NCI-H748 (cell line): ENCODE measurements around the gene CYP4F3.
A peak's percentile ranks its signal among the peaks of the same experiment; 100 is the strongest.
"Not testable (repeated sequence)": the region's sequence is repeated elsewhere in the genome, so short reads cannot be mapped to it uniquely, and the experiment has no call there.

Experiments
- DNase-seq: peaks from one replicate; lab custom pipeline; 2025; ENCODE audit not compliant: unreplicated experiment; lab: John Stamatoyannopoulos, UW

The CYP4F3 gene

DNA sequence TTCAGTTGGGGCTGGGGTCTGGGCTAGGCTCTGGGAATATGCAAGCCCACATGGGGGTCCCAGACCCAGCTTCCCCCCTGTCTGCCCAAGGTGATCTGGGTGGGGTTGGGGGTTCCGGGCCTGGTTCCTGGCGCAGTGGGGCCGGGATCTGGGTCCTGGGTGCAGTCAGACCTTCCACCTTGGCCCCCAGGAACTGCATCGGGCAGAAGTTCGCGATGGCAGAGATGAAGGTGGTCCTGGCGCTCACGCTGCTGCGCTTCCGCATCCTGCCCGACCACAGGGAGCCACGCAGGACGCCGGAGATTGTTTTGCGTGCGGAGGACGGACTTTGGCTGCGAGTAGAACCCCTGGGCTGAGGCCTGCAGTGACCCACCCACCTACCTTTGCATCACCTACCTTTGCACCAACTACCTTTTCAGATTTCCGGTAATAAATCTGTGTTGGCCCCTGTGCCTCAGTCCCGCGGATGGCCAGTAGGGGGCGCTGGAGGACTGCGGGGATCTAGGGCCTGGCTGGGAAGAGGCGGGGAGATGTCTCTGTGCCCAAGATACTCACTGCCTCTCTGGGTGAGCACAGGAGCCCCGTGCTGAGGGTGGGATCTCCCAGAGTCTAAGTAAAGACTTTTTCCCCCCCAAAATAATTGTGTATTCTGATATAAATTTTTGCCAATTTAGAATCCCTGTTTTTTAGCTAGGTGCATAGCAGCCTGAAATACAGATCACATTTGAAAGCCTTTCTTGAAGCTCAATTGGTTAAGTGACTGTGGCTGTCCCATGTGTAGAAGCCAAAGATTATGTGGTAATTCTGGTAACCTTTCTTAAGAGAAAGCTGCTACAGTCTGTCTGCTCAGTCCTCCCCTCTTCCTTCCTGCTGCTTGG, 11.5 kb upstream of the CYP4F3 start:
- peak; percentile 48 for DNase-seq

DNA sequence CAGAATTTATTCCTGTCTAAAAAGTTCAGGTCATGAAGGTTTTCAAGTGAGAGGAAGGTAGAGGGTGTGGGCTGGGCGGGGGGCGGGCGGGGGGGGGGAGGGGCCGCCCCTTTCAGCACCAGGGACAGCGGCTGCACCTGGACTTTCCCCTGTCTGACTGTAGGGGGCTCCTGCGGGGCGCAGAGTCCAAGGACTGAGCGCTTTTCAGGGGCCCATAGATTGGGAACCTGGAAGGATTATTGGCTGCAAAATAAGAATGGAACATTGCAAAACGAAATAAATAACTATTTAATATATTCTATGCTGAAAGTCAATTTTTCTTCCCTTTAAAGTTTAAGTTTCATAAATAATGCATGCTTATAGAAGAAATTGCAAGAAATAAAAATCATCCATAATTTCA, 8.9 kb upstream of the CYP4F3 start:
- DNase-seq, result peak; percentile 19

DNA sequence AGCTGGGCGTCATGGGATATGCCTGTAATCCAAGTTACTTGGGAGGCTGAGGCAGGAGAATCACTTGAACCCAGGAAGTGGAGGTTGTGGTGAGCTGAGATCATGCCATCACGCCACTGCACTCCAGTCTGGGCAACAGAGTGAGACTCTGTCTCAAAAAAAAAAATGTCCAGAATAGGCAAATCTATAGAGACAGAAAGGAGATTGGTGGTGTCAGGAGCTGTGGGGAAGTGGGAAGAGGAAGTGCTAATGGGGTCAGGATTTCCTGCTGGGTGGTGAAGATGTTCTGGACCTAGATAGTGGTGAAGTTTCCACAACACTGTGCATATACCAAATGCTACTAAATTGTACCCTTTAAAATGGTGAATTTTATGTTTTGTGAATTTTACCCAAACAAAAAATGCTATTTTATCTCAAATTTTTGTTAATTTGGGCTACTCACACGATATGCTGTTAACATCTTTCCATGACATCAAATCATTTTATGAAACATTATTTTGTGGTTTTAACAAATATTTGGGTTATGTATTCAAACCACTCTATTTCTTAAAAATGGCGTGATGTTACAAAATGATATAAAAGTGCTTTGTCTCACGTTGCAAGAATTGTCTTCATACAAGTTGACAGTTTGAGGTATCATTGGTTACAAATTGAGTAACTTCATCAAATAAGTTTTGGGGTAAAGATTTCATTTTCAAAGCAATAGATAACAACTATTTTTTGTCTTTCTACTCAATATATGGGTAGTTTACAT, 7.4 kb upstream of the CYP4F3 start:
- no peak for DNase-seq

DNA sequence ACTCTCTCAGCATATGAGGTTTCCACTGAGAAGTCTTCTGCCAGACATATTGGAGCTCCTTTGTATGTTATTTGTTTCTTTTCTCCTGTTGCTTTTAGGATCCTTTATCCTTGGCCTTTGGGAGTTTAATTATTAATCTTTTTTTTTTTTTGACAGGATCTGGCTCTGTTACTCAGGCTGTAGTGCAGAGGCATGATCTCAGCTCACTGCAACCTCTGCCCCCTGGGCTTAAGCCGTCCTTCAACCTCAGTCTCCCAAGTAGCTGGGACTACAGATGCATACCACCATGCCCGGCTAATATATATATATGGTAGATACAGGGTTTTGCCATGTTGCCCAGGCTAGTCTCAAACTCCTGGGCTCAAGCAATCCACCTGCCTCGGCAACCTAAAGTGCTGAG, 6.6 kb upstream of the CYP4F3 start:
- DNase-seq, result no peak

DNA sequence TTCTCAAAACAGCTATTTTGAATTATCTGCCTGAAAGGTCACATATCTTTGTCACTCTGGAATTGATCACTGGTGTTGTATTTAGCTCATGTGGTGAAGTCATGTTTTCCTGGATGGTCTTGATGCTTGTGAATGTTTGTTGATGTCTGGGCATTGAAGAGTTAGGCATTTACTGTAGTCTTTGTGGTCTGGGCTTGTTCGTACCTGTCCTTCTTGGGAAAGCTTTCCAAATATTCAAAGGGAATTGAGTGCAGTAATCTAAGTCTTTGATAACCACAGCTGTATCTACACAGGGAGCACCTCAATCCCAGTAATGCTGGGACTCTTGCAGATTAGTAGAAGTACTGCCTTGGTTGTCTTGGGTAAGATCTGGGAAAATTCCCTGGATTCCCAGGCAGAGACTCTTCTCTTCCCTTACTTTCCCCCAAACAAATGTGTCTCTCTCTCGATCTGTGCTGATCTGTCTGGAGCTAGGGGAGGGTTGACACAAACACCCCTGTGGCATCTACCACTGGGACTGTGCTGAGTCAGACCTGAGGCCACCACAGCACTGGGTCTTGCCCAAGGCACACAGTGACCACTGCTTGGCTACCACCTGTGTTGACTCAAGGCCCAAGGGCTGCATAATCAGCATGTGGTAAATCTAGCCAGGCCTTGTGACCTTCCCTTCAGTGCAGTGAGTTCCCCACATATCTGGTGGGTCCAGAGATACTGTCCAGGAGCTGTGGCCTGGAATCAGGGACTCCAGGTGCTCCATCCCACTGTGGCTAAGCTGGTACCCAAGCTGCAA, 5.5 kb upstream of the CYP4F3 start:
- no peak for DNase-seq

DNA sequence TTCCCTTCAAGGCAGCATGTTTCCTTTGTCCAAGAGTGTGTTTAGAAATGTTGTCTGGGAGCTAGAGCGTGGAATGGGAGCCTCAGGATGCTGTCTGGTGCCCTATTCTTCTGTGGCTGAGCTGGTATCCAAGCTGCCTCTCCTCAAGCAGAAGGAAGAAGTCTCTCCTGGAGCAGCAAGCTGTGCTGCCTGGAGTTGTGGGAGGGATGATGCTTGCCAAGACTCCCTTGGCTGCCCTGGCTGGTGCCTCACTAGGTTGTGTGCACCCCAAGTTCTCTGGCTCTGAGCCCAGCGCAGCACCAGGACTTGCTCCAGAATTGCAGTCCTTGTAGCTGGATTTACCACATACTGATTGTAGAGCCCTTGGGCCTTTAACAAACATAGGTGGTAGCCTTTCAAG, 4.7 kb upstream of the CYP4F3 start:
- no peak for DNase-seq

DNA sequence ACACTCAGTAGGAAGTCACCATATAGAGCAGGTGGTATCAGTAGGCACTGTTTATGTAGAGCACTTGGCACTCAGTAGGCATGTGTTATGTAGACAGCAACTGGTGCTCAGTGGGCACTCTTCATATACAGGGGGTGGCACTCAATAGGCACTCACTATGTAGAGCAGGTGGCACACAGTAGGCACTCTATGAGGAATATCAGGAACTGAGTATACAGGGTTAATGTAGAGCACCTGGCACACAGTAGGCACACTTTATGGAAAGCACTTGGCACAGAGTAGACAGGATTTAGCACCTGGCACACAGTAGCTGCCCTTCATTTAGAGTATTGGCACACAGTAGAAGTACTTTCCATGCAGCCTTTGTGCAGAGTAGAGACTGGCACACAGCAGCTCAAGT, 1.1 kb upstream of the CYP4F3 start:
- DNase-seq, result no peak

DNA sequence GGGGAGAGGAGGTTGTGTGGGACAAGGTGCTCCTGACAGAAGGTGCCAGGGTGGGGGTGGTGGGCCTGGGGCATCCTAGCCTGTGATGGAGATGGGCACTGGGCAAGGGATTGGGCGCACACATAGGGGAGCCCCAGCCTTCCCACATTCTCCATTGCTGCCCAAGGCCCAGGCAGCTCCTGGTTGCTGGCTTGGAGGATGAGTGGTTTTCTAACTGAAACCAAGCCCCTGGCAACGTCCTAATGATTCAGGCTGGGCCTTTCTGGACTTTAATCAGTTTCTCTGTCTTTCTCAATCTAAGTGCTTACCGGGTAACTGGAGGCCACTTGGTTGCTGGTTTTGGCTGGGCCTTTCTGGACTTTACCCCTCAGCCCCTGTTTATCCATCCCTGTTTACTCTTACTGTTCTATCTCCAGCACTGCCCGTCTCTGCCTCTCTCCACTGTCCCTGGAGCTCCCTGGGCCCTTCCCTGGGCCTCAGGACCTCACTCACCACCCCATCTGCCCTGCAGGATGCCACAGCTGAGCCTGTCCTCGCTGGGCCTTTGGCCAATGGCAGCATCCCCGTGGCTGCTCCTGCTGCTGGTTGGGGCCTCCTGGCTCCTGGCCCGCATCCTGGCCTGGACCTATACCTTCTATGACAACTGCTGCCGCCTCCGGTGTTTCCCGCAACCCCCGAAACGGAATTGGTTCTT, 354 bp downstream of the CYP4F3 start:
- DNase-seq, result no peak

DNA sequence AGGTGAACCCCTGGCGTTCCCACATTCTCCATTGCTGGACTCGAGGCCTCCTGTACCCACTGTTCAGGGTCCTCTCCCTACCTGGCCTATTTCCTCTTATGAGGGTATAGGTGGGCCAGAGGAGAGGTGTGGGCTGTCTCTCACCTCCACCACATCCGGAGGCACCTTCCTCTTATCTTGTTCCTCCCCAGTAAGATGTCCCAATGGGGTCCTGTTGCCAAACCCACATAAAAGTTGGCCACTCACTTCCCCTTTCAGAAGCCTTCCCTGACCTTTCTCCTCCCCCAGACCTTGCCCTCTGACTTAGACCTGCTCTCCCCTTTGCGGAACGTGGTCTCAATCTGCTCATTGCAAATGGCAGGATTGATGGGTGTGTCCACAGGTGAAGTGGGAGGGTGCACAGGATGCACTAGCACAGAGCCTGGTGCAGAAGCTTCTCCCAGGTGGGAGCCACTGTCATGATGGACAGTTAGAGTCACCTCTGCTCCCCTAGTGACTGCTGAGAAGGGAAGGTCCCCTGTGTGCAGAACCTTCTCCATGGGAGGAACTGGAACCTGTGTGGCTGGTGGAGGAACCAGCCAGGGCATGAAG, 1.3 kb downstream of the CYP4F3 start:
- no peak for DNase-seq

DNA sequence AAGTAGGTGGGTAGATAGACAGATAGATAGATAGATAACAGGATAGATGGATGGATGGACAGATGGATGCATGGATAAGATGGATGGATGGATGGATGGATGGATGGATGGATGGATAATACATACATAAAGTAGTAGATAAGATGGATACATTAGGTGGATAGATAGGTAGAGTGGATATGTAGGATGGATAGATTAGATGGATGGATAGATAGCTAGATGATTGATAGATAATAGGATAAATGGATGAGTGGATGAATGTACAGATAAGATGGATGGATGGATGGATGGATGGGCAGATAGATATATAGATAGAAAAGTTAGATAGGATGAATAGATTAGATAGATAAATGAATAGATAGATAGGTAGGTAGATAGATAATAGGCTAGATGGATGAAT, 2.1 kb downstream of the CYP4F3 start:
- no peak for DNase-seq

DNA sequence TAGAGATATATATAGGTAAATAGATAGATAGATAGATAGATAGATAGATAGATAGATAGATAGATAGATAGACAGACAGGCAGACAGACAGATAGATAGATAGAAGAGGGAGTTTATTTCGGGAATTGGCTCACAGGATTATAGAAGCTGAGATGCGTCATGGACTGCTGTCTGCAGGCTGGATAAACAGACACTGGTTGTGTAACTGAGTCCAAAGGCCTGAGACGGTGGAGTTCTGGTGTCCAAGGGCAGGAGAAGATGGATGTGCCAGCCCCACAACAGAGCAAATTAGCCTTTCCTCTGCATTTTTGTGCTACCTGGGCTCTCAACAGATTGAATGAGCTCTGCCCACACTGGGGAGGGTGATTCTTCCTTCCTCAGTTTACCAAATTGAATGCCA, 2.7 kb downstream of the CYP4F3 start:
- no peak for DNase-seq

DNA sequence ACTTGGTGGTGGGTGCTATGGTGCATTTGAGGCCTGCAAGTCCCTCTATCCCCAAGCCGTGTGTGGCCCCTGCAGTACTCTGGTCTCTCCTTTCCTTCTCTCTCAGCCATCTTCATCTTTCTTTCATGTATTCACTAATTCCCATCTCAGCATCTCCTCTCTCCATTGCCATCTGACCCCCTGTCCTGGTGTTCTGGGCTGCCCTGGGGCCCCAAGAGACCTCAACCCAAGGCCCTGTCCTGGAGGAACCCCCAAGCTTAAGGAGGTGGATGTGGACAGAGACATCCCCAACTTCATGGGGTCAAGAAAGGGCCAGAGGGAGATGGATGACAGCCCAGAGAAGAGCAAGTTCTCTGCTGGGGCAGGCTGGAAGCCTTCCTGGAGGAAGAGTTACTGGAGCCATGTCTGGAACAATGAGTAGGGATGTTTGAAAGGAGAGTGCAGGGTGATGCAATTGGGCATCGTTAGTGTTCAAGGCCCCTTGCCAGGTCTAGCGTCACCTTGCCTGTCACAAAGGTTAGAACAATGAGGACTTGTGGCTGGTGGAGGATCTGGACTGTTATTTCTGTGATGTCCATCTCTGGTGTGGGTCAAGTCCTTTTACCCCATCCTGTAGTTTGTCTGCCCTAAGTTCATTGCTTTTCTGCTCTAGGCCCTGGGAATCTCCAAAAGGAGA, 3.5 kb downstream of the CYP4F3 start:
- DNase-seq, result no peak

DNA sequence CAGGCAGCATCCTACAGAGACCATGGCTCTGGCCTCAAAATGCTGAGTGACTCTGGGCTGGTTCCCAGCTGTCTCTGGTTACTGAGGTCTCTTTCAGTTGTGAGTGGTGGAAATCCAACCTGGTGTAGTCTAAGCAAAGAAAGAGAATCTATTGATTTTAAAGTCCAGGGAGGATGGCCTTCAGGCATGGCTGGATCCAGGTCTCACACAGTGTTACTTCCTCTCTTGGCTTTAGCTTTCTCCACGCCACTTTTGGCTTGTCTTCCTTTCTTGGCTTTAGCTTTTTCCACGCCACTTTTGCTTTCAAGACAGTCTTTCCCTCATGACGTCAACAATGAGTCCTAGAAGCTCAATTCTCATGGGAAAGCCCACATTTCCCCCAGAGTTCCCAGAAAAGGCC, 4.1 kb downstream of the CYP4F3 start:
- DNase-seq, result no peak

DNA sequence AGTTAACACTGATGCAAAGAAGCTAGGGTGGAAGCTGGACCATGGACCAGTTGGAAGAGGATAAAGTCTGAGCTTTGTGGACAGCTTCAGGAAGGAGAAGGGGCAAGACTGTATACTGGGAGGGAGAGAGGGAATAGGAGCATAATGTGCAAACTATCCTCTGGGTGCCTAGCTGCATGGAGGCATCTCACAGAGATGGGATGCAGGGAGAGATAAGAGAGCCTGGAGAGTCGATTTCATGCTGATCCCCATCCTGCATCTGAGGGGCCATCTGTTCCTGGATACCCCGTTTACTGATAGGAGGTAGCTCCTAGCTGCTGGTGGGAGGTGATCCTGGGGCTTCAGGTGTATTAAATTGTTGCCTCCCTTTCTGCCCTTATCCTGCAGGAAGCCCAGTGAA, 8.8 kb downstream of the CYP4F3 start:
- DNase-seq, result no peak

DNA sequence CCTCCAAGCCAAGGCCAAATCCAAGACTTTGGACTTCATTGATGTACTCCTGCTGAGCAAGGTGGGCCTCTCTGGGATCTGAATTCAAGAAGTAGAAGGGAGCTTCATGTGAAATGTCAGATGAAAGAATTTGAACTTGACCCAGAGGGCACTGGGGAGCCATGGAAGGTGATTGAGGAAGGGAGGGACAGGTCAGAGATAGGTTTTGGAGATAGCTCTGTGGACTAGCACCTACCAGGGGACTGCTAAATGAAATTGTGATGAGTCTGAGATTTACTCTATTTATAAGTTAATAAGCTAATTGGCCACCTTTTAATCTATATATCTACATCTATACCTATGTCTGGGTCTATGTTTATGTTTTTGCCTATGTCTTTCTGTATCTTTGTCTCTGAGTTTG, 9.4 kb downstream of the CYP4F3 start:
- DNase-seq, result not testable (repeated sequence)

DNA sequence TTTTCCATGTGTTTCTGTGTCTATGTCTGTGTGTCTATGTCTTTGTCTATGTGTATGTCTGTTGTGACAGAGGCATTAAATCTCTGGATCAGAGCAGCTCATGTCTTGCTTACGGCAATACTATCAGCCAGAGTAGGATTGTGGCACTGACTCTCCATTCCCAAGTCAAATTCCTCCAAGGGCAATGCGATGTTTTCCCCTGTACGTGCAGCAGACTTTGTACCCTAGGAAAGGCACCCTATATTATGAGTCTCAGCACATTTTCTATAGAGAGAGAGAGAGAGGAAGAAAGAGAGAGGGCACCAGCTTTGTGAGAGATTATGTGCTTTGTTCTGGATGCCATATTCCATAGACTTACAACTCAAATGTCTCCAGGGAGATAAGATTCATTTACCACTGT, 11.1 kb downstream of the CYP4F3 start:
- no peak for DNase-seq

DNA sequence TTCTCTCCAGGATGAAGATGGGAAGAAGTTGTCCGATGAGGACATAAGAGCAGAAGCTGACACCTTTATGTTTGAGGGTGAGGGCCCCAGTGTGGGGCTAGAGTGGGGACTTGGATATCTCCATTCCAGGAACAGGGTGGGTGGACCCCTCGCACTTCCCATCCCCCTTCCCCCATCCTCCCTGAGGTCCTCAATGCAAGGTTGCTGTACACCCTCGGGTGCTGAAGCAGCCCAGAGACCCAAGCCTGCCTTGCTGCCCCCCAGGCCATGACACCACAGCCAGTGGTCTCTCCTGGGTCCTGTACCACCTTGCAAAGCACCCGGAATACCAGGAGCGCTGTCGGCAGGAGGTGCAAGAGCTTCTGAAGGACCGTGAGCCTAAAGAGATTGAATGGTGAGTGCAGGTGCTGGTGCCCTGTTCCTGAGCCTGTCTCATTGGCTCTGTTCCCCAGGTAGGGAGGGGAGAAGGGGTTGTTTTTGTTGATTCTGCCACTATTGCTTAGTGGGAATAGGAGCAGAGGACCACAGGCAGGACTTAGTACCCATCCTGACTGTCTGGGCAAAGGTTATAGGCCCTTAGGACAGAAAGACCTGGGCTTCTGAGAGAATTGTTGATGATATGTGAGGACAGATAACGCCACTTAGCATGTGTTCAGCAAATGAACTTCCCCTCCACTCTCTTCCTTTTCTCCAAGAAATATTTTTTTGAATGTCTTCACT, 12.0 kb downstream of the CYP4F3 start:
- DNase-seq, result no peak

DNA sequence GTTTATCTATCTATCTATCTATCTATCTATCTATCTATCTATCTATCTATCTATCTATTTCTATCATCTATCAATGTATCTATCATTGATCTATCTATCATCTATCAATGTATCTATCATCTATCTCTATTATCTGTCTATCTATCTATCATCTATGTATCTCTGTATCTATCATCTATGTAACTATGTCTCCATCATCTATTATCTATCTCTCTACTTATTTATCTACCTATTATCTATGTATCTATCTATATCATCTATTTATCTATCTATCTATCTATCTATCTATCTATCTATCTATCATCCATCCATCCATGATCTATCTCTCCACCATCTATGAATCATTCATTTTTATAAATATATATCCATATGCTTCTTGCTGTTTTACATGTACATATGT, 15.8 kb downstream of the CYP4F3 start:
- no peak for DNase-seq

DNA sequence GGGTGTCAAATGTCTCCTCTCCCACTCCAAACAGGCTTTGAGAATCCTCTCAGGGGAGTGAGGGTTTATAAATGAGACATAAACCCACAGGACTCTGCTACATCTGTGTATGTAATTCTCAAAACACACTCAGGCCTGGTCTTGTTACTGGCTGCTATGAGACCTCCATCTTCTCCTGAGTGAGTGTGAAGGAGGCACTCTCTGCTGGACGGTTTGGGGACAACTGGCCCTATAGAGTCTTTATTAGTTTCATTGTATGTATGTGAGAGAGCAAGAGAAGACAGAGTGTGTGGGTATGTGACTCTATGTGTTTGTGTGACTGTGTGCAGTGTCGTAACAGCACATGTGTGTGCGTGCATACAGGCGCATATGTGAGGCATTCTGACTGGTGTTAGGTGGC, 22.6 kb downstream of the CYP4F3 start:
- DNase-seq, result no peak

DNA sequence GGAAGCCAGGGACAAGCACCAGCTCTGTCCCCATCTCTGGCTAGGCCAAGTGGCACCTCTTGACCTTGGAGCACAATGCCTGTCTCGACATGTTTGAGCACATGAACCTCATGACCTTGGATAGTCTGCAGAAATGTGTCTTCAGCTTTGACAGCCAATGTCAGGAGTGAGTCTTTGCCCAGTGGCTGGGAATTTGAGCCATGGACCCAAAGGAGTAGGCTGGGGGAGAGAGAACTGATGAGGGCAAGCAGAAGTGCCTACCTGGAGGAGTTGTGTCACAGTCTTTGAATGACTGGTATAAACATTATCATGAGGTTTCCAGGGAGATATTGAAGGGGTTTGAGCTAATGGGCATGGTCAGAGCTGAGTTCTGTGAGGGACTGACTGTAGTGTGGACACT, 25.5 kb downstream of the CYP4F3 start:
- DNase-seq, result no peak
